CD4-positive, alpha-beta T cell treated with Interleukin-17A for 1 hour (primary cell): ENCODE results near the gene OR2L13.
"Not testable (repeated sequence)": the region's sequence is repeated elsewhere in the genome, so short reads cannot be mapped to it uniquely, and the experiment has no call there.

Experiments
- DNase-seq: peaks from one replicate; pipeline ENCODE4 v3.0.0-alpha.2; 2020

Gene OR2L13, protein sequence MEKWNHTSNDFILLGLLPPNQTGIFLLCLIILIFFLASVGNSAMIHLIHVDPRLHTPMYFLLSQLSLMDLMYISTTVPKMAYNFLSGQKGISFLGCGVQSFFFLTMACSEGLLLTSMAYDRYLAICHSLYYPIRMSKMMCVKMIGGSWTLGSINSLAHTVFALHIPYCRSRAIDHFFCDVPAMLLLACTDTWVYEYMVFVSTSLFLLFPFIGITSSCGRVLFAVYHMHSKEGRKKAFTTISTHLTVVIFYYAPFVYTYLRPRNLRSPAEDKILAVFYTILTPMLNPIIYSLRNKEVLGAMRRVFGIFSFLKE

DNA sequence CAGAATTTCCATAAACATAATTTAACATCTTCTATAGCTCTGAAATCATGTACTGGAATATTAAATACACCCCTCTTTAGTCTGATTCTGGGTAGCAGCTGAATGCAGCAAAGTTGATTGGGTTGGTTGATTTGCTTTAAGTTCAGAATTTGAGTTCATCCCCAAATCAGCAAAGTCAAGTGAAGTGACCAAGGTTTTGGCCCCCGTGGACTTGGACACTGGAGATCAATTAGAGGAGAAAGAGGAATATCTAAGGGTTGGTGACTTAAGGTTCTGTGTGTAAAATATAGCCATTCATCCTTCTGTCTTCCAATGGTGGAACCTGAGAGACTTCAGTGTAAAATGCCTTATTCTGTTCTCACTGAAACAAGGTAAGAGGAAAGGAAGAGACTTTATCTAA, at the start of gene OR2L13:
OR2L13 (plus strand) TSS at position 301 of the 400 bp plus-strand sequence. CDS start 4,192 bp downstream, outside the sequence.
- no peak for DNase-seq

DNA sequence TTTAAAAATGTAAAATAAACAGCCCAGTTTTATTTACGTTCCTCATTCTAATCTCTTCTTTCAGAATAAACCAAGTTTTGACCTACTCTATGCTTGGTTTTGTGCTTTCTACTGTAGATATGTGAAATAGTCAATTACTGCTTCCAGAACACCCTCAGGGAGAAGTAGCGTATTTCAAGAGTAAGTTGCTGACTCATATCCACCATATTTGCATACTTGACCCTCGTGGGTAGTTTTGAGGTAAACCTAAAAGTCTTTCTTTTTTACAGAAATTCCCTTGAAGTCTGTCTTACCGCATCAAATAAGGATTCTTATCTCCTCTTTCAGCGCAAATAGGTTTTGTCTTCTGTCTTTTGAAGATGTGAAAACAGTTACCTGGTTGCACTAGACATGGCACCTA, 49.8 kb upstream of the OR2L13 start:
- no peak for DNase-seq

DNA sequence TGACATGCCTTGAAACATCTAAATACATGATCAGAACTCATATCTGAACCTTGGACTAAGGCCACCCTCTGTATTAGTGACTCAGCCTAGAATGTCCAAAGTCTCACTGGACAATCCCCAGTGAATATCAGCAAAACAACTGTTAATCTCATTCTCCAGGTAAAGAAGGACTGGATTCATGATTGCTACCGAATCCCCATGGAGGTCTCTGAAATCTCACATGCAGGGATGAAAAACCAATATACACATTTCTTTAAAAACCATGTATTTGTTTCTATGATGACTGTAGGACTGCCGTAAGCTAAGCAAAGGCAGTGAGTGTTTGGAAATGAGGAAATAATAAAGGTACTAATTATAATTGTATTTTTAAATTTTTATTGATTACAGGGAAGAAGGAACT, 48.4 kb upstream of the OR2L13 start, which contains the start of gene OR2L3:
OR2L3 (plus strand) TSS at position 301 of the 400 bp plus-strand sequence. CDS start 13,846 bp downstream, outside the sequence.
- DNase-seq = no peak

DNA sequence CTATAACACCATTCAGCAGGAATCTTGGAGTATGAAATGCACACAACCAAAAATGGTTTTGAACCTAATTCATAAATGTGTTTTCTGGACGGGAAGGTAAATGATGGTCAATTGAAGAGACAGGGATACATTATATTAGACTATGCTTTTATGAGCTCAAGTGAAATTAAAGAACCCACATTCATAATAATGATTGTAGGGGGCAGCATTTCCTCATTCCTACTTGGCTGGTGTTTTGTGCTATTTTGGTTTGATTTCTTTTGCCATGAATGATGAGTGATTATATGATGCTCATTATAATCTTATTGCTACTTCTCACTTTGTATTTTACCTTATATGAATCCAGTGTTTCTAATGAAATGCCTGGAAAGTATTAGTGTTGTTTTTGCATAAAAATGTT, 48.0 kb upstream of the OR2L13 start:
- no peak for DNase-seq

DNA sequence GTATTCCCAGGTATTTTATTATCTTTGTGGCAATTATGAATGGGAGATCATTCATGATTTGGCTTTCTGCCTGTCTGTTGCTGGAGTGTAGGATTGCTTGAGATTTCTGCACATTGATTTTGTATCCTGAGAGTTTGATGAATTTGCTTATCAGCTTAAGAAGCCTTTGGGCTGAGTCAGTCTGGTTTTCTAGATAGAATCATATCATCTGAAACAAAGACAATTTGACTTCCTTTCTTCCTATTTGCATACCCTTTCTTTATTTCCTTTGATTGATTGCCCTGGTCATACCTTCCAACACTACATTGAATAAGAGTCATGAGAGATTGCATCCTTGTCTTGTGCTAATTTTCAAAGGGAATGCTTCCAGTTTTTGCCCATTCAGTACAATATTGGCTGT, 40.3 kb upstream of the OR2L13 start:
- no peak for DNase-seq

DNA sequence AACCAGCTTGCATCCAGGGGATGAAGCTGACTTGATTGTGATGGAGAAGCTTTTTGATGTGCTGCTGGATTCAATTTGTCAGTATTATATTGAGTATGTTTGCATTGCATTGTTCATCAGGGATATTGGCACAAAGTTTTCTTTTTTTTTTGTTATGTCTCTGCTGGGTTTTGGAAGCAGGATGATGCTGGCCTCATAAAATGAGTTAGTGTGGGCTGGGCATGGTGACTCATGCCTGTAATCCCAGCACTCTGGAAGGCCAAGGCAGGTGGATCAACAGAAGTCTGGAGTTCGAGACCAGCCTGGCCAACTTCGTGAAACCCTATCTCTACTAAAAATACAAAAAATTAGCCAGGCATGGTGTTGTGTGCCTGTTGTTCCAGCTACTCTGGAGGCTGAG, 39.7 kb upstream of the OR2L13 start:
- no peak for DNase-seq

DNA sequence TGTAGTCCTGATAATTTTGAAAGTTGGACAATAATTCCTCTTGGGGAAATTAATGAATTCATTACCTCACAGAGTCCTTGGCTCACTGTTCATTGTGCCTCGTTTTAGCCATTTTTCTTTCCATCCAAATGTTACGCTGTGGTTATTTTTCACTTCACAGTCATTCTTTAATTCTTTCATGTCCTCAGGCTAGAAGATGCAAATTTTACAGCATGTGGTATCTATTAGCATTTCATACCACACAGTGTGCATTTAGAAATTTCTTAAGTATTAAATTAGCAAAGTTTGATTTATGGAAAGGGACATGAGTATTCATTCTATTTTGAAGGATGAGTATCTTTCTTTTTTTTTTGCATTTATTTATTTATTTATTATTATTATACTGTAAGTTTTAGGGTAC, 29.9 kb upstream of the OR2L13 start:
- DNase-seq = no peak

DNA sequence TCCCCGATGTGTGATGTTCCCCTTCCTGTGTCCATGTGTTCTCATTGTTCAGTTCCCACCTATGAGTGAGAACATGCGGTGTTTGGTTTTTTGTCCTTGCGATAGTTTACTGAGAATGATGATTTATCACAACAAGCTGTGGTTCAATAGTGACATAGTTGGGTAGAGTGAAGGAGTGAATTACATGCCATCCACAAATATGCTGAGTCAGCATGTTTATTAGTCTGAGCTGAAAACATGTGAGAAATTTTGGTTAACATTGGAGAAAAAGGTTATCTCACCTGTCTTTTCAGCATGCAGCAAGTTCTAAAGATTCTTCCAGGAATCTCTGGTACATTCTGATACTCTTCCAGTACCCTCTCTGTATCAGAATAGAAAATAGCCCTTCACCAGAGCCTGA, 29.4 kb upstream of the OR2L13 start:
- DNase-seq = no peak

DNA sequence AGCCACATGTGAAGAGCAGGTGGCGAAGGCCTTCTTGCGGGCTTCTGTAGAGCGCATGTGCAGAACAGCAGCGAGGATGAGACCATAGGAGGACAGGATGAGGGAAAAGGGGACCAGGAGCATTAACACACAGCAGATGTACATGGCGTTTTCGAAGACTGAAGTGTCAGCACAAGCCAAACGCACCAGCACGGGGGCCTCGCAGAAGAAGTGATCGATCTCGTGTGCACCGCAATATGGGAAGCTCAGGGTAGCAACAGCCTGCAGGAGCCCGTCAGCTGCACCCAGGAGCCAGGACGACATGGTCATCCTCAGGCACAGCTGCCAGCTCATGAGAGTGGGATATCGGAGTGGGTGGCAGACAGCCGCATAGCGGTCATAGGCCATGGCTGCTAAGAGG, 11.1 kb upstream of the OR2L13 start:
- not testable (repeated sequence) for DNase-seq

DNA sequence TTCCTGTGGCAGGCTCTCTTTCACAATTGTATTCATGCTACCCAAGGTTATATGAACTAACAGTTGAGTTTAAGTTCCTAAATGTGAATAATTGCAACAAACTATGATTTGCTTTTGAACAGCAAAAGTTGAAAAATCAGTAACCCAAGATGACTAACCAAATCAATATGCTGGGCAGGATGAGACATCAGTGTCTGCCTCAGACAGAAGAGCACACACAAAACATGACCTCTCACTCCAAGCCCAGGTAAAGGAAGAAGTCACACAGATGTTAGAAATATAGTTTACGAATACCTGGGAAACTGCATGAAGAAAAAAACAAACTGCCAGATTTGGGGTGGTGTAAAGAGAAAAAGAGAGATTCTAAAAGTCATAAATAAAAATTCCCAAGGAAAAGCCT, 3.5 kb downstream of the OR2L13 start:
- DNase-seq = no peak

DNA sequence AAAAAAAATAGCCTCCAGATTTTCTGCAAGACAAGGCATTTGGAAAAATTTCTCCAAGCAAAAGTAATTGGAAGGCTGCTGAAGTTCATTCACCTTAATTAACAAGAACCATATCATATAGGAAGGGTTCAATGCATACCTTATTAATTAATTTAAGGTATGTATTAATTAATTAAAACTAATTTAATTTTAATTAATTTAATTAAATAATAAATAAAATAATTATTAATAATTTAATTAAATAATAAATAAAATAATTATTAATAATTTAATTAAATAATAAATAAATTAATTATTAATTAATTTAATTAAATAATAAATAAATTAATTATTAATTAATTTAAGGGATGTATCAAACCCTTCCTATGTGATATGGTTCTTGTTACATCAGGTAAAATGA, 7.9 kb downstream of the OR2L13 start:
- DNase-seq = no peak

DNA sequence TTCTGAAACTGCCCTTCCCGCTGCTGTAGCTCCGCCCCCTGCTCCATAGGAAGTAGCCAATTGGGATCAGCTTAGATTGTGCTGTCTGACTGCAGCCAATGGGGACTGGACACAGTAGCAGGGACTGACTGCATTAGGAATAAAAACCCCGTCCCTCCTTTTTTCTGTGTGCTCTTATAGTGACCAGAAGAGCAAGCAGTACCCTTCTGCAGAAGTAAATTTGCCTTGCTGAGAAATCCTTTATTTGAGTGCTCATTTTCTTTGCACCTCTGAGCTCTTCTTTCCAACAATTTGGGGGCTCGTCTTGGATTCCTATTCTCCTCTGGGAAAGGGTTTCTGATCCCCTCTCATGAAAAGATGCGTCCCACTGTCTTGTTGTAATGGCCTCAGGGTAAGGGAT, 16.2 kb downstream of the OR2L13 start:
- no peak for DNase-seq

DNA sequence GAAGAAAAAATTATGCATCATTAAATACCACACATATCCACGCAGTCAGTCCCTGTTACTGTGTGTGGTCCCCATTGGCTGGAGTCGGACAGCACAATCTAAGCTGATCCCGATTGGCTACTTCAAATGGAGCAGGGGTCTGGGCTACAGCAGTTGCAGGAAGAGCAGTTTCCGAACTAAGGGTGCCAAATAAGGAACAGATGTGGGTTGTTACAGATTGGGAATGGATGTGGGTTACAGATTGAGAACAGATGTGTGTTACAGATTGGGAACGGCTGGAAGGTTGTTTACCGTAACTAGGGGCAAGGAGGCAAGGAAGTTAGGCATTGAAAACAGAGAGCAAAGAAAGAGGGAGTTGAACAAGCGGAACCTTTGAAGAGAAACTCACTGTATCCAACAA, 19.9 kb downstream of the OR2L13 start:
- no peak for DNase-seq

DNA sequence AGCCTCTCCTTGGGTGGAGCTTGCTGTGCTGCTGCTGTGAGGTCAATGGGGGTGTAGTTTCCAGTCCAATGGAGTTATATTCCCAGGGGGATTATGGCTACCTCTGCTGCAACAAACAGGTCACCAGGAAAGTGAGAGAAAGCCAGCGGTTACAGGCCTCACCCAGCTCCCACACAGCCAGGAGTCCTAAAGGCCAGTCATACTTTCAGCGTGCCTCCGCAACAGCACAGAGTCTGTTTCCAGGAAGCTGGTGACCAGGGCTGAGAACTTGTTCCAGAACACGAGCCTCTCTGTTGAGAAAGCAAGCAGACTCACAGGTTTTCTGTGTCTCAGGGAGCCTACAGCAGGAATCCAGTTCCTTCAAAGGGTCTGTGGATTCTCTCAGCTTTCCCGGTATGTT, 32.7 kb downstream of the OR2L13 start:
- DNase-seq = no peak

DNA sequence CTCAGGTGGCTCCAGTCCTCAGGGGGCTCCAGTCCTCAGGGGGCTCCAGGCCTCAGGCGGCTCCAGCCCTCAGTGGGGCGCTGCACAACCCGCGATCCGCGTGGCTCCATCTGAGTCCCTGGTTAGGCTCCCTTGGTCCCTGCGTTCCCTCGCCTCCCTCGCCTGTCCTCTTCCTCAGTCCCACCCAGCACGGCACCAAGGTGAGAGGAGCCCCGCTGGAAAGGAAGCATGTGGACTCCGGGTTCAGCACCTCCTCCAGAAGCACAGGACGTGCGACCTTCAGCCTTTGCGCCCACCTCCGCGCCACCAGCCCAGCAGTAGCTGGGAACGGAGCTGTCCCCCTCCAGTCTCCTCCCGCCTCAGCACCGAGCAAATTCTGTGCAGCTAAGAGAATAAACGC, 41.8 kb downstream of the OR2L13 start:
- DNase-seq = no peak

DNA sequence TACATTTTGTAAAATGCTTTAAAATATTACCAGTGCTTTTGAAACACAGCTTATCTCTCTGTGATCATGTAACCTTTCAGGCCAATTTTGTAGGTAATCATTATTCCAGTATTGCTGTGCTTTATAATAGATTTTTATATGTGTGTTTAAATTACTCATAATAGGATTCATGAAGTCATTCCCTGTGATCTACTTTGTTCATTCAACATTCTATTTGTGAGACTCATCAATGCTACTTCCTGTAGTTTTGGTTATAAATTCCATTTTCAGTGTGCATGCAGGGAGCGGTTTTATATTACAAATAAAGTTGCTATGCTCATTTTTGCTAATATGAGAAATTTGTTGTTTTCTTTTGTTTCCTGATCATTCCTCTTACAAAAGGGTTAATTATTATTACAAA, 45.9 kb downstream of the OR2L13 start:
- DNase-seq = no peak

DNA sequence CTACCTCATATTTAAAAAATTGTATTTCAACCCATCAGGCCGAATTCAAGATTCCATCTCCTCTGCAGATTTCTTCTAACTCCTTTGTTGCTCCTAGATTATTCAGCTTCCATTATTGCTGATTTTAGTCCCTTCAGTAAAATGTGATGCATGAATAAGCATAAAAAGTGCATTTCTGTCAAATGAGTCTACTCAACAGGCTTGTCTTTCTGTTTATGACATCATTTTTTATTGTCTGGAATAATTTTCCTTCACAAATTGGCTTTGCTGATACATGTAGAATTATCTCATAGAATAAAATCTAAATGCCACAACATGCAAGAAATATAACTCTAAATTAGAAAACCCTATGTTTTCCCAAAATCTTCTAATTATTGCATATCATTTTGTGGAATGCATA, 48.3 kb downstream of the OR2L13 start:
- no peak for DNase-seq

DNA sequence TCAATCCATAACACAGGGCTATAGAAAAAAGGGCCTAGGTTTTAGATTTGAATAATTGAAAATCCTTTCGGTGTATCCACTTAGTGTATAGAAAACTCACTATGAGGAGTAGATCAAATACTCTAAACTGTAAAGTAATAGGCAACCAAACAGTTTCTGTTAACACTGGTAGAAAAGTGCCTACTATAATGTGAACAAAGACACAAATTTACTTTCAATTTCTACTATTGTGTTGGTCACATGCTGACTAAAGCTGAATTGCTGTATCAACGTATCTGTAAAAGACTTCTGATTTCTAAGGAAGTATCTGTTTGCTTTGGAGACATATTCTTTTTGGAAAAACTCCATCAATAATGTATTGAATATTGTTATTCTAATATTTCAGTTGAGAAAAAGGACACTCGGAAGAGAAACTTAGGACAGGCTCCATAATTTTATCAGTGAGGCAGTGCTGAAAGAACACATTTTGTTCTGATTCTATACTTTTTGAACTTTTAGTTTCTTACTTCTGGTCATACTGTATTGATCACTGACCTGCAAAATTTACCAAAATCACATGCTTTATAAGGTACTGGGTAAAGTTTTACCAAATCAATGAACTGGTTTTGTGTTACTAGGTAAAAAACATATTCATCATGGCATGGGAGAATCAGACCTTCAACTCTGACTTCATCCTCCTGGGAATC, 49.7 kb downstream of the OR2L13 start, which contains the start of gene OR2M5:
OR2M5 (plus strand) TSS at position 636 of the 686 bp plus-strand sequence; CDS start at position 636, 0 bp downstream.
- DNase-seq = no peak
